BLaER1 treated with 17β-estradiol and CSF1 and Interleukin-3, amounts not matched to agents 10 nM and 100 nM (cell line): ENCODE results near the gene BICDL1.
A peak's percentile ranks its signal among the peaks of the same experiment; 100 is the strongest.
"Not testable (repeated sequence)": the region's sequence is repeated elsewhere in the genome, so short reads cannot be mapped to it uniquely, and the experiment has no call there.

Experiments used
- H3K27ac ChIP-seq, 11 experiments: shearing (Covaris generic); formaldehyde crosslinking; 2 replicates each; pipeline ENCODE4 v1.8.1; 2022
- H3K27me3 ChIP-seq, 11 experiments: shearing (Covaris generic); formaldehyde crosslinking; 2 replicates each; pipeline ENCODE4 v1.8.1; 2022
- H3K36me3 ChIP-seq, 11 experiments: shearing (Covaris generic); formaldehyde crosslinking; 2 replicates each; pipeline ENCODE4 v1.8.1; 2022
- H3K4me1 ChIP-seq, 10 experiments: shearing (Covaris generic); formaldehyde crosslinking; 2 replicates each; pipeline ENCODE4 v1.8.1; 2022
- H3K4me2 ChIP-seq, 11 experiments: shearing (Covaris generic); formaldehyde crosslinking; 2 replicates each; pipeline ENCODE4 v1.8.1; 2022
- H3K4me3 ChIP-seq, 10 experiments: shearing (Covaris generic); formaldehyde crosslinking; 2 replicates each; pipeline ENCODE4 v1.8.1; 2022
- H3K9ac ChIP-seq, 11 experiments: shearing (Covaris generic); formaldehyde crosslinking; 2 replicates each; pipeline ENCODE4 v1.8.1; 2022
- H3K9me3 ChIP-seq, 11 experiments: shearing (Covaris generic); formaldehyde crosslinking; replicated peaks in 1 of 11; 2 replicates each; pipeline ENCODE4 v1.8.1; 2022
- H4K20me1 ChIP-seq, 11 experiments: shearing (Covaris generic); formaldehyde crosslinking; 2 replicates each; pipeline ENCODE4 v1.8.1; 2022
- Cebpa-rat ChIP-seq, 11 experiments: shearing (Covaris generic); IDR thresholded peaks; 2 replicates each; pipeline ENCODE4 v1.8.1; 2022

BICDL1 gene

DNA sequence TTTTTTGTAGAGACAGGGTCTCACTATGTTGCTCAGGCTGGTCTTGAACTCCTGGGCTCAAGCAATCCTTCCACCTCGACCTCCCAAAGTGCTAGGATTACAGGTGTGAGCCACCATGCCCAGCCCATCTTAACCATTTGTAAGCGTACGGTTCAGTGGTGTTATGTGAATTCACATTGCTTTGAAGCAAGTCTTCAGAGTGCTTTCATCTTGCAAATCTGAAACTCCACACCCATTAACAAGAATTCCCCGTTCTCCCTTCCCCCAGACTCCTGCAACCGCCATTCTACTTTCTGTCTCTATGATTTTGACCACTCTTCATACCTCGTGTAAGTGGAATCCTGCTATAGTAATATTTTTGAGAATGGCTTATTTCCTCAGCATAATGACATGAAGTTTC lies 24.9 kb upstream of the BICDL1 start:
- no peaks in the 10 kb centered on the region for H3K36me3 ChIP-seq
- H3K4me1 ChIP-seq = peaks cover 12 to 20% (median 17%) of the 10 kb centered on the region in 10 experiments
- H3K27me3 ChIP-seq = no peaks in the 10 kb centered on the region
- H3K9ac ChIP-seq = no peak overlapping the region
- no peak for TF ChIP-seq Cebpa-rat (IDR thresholded peaks at IDR 0.05)
- no peak overlapping the region for H3K27ac ChIP-seq
- H4K20me1 ChIP-seq = no peaks in the 10 kb centered on the region
- no peak overlapping the region for H3K4me2 ChIP-seq
- no peak overlapping the region for H3K4me3 ChIP-seq
- H3K9me3 ChIP-seq = no peaks in the 10 kb centered on the region

DNA sequence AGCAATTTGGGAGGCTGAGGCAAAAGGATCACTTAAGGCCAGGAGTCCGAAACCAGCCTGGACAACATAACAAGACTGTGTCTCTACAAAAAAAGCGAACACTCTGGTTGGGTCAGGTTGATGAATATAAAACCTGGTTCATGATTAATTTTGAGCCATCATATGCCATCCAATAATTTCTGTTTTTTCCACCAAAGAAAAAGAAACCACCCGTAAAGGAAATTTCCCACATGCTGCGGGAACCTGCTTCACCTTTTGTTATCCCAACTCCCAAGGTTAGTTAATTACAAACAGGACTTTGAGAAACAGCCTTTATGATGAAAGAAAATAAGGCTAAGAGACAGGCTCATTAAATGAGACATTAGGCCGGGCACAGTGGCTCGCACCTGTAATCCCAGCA lies 24.1 kb upstream of the BICDL1 start:
- H3K27me3 ChIP-seq = no peaks in the 10 kb centered on the region
- TF ChIP-seq Cebpa-rat (IDR thresholded peaks at IDR 0.05) = no peak
- H3K9me3 ChIP-seq = no peaks in the 10 kb centered on the region

DNA sequence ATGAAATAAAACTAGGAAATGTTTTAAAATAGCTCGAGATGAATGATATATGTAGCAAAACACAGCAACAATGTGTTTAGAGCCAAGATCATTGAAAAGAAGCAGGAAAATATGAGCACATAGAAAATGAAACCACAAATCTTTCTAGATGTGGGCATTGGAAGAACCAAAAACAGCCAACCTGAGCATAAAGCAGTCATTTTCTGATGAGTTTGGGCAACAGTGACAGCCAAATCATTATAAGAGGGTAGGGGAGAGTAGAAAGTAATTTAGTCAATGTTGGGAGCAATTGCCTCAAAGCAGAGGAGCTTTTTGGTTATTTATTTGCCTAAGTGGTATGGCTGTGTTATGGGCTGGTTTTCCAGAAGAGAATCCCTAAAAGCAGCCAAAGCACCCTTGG lies 8.8 kb upstream of the BICDL1 start:
- Histone ChIP-seq H3K4me3 (no peak overlapping the region), H3K9ac (no peak overlapping the region), H3K4me2 (no peak overlapping the region), H3K27me3 (no peaks in the 10 kb centered on the region), H3K9me3 (no peaks in the 10 kb centered on the region), H3K4me1 (no peaks in the 10 kb centered on the region), H3K27ac (no peak overlapping the region), H4K20me1 (no peaks in the 10 kb centered on the region), H3K36me3 (no peaks in the 10 kb centered on the region)
- no peak for TF ChIP-seq Cebpa-rat (IDR thresholded peaks at IDR 0.05)

More for the DNA sequence above, 24.1 kb upstream of the BICDL1 start:
- Histone ChIP-seq H3K36me3 (no peaks in the 10 kb centered on the region), H3K4me2 (no peak overlapping the region), H3K27ac (no peak overlapping the region), H3K4me3 (no peak overlapping the region), H3K4me1 (peaks cover 12 to 22% (median 18%) of the 10 kb centered on the region in 10 experiments), H3K9ac (no peak overlapping the region), H4K20me1 (no peaks in the 10 kb centered on the region)

DNA sequence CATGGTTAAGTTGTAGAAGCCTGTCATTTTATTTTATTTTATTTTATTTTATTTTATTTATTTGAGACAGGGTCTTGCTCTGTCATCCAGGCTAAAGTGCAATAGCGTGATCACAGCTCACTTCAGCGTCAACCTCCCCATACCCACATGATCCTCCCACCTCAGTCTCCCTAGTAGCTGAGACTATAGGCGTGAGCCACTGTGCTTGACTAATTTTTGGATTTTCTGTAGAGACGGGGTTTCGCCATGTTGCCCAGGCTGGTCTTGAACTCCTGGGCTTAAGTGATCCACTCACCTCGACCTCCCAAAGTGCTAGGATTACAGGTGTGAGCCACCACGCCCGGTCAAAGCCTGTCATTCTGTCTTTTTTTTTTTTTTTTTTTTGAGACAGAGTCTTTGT lies 8.3 kb upstream of the BICDL1 start:
- not testable (repeated sequence) for H3K4me2 ChIP-seq, H3K9me3 ChIP-seq, H3K27ac ChIP-seq, H3K9ac ChIP-seq, H3K36me3 ChIP-seq, H4K20me1 ChIP-seq, H3K4me3 ChIP-seq, H3K4me1 ChIP-seq, H3K27me3 ChIP-seq

DNA sequence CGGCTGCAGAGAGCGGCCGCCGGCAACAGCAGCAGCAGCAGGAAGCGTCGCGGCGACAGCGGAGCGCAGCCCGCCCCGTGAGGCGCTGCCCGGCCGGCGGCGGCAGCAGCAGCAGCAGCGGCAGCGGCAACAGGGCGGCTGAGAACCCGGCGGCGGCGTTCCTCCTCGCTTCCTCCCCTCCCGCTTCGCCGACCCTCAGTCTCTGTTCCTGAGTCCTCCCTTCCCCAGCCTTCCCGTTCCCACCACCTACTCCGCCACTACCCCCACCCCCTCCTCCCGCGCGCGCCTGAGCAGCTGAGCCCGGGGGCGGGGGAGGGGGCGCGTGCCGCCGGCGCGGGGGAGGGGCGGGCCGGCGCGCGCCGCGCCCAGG lies 310 bp downstream of the BICDL1 start:
- peak overlapping the region; percentile 64 to 100 (median 99) for H3K4me2 ChIP-seq
- H3K9ac ChIP-seq = peak overlapping the region in 10 of 11 experiments; percentile 48 to 82 (median 68); a peak in 19 of 22 replicates
- peaks cover 10 to 17% (median 14%) of the 10 kb centered on the region in 11 experiments; a peak in 20 of 22 replicates for H3K27me3 ChIP-seq
- peaks cover 16 to 27% (median 25%) of the 10 kb centered on the region in 10 experiments for H3K4me1 ChIP-seq
- H4K20me1 ChIP-seq = peaks cover 0 to 24% (median 13%) of the 10 kb centered on the region in 11 experiments; a peak in 16 of 22 replicates
- H3K27ac ChIP-seq = peak overlapping the region in 9 of 11 experiments; percentile 46 to 75 (median 61); a peak in 16 of 22 replicates
- peak overlapping the region; percentile 74 to 86 (median 78) for H3K4me3 ChIP-seq
- H3K9me3 ChIP-seq = no peaks in the 10 kb centered on the region
- no peak for TF ChIP-seq Cebpa-rat (IDR thresholded peaks at IDR 0.05)
- H3K36me3 ChIP-seq = no peaks in the 10 kb centered on the region

DNA sequence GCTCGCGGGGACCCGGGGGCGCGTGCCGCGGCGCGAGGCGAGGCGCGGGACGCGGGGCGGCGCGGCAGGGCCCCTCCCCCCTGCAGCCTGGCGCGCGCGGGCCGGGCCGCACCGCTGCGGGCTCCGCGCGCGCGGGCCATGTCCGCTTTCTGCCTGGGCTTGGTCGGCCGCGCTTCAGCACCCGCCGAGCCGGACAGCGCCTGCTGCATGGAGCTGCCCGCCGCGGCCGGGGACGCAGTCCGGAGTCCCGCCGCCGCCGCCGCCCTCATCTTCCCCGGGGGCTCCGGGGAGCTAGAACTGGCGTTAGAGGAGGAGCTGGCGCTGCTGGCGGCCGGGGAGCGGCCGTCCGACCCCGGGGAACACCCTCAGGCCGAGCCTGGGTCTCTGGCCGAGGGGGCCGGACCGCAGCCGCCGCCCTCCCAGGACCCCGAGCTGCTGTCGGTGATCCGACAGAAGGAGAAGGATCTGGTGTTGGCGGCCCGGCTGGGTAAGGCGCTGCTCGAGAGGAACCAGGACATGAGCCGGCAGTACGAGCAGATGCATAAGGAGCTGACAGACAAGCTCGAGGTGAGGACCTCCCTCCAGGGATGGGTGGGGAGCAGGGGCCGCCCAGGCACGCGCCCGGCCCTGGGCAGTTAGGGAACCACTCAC lies 820 bp downstream of the BICDL1 start:
- H3K27ac ChIP-seq = peak overlapping the region in 3 of 11 experiments; percentile 34 to 44 (median 44); a peak in 4 of 22 replicates
- H4K20me1 ChIP-seq = peaks cover 0 to 24% (median 13%) of the 10 kb centered on the region in 11 experiments; a peak in 16 of 22 replicates
- H3K4me2 ChIP-seq = peak overlapping the region; percentile 94 to 100 (median 99)
- H3K27me3 ChIP-seq = peaks cover 10 to 17% (median 14%) of the 10 kb centered on the region in 11 experiments; a peak in 20 of 22 replicates
- peaks cover 16 to 27% (median 25%) of the 10 kb centered on the region in 10 experiments for H3K4me1 ChIP-seq
- TF ChIP-seq Cebpa-rat (IDR thresholded peaks at IDR 0.05) = no peak
- no peaks in the 10 kb centered on the region for H3K9me3 ChIP-seq
- peak overlapping the region in 9 of 11 experiments; percentile 33 to 79 (median 61); a peak in 15 of 22 replicates for H3K9ac ChIP-seq
- H3K36me3 ChIP-seq = no peaks in the 10 kb centered on the region
- peak overlapping the region; percentile 74 to 86 (median 78) for H3K4me3 ChIP-seq

DNA sequence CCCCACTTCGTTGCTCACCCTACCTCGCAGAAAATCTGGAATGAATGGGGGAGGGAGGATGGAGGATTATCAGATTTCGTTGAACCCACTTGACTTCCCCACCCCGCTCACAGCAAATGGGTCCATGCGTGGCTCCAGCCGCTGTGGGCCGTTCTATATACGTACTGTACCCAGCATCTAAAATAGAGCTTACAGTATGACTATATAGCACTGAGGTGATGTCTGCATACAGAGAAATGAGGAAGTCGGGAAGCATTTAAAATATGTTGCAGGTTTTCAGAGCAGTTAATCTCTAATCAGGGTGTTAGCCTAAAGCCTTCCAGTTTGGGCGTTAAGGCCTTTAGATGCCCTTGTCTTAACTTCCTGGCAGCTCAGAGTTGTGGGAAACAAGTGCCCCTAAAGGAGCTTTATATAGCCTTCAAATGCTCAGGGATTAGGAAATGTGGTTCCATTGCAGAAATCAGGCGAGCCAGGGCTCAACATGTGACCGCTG lies 1.4 kb downstream of the BICDL1 start:
- Histone ChIP-seq H3K4me2 (peak overlapping the region; percentile 94 to 100 (median 99)), H3K9ac (peak overlapping the region in 7 of 11 experiments; percentile 33 to 79 (median 65); a peak in 10 of 22 replicates), H3K4me3 (peak overlapping the region; percentile 74 to 86 (median 78))

DNA sequence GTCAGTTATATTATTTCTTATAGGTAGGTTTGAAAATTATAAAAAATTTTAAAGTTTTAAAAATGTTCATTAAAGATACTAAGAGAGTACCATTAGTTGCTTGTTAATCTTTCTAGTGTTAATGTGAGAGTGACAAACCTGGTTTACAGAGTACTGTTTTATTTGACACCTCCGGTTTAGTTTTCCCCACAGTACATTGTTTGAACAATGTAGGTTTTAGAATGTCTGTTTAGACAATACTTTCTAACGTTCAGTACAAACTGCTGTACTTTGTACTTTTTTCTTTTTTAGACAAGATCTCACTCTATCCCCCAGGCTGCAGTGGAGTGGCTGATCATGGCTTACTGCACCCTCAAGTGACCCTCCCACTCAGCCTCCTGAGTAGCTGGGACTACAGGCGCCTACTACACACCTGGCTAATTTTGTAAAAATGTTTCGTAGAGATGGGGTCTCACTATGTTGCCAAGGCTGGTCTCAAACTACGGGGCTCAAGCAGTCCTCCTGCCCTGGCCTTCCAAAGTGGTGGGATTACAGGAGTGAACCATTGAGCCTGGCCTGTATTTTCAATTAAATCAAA lies 3.2 kb downstream of the BICDL1 start:
- H3K36me3 ChIP-seq = no peaks in the 10 kb centered on the region
- H3K4me2 ChIP-seq = no peak overlapping the region
- H3K4me3 ChIP-seq = no peak overlapping the region
- peaks cover 0 to 24% (median 13%) of the 10 kb centered on the region in 11 experiments; a peak in 16 of 22 replicates for H4K20me1 ChIP-seq
- no peak for TF ChIP-seq Cebpa-rat (IDR thresholded peaks at IDR 0.05)
- no peak overlapping the region for H3K9ac ChIP-seq
- peaks cover 10 to 17% (median 14%) of the 10 kb centered on the region in 11 experiments; a peak in 20 of 22 replicates for H3K27me3 ChIP-seq
- no peak overlapping the region for H3K27ac ChIP-seq
- H3K9me3 ChIP-seq = no peaks in the 10 kb centered on the region
- H3K4me1 ChIP-seq = peaks cover 16 to 27% (median 25%) of the 10 kb centered on the region in 10 experiments

More for the DNA sequence above, 1.4 kb downstream of the BICDL1 start:
- peaks cover 0 to 24% (median 13%) of the 10 kb centered on the region in 11 experiments; a peak in 16 of 22 replicates for H4K20me1 ChIP-seq
- no peak overlapping the region; a peak in 2 of 22 replicates for H3K27ac ChIP-seq
- H3K4me1 ChIP-seq = peaks cover 16 to 27% (median 25%) of the 10 kb centered on the region in 10 experiments
- no peaks in the 10 kb centered on the region for H3K9me3 ChIP-seq
- H3K36me3 ChIP-seq = no peaks in the 10 kb centered on the region
- peaks cover 10 to 17% (median 14%) of the 10 kb centered on the region in 11 experiments; a peak in 20 of 22 replicates for H3K27me3 ChIP-seq
- no peak for TF ChIP-seq Cebpa-rat (IDR thresholded peaks at IDR 0.05)
